SK-MEL-5 (cell line): ENCODE results near the gene GRM4. TPM values are rescaled to one million over a fixed set of nuclear protein-coding genes. Genes with fewer than 3 reads are reported as not detected.

Source experiments
- DNase-seq: peaks from one replicate; pipeline ENCODE4 v3.0.0-alpha.2; 2016; ENCODE audit warnings: low read depth, low spot score
- in situ Hi-C: cut with HindIII; loops from 2 replicates; pipeline ENCODE4 v1.10.0; 2016; ENCODE audit warnings: low sequenced_read_pairs, high pct_unique_total_duplicates, low pct_unique_long_range_greater_than_20kb
- total RNA-seq: library from RNA; depleted of rRNA; stranded (reverse); fragments of >200 nt; shearing (Covaris generic); gene quantifications from 2 replicates; pipeline ENCODE4 v1.2.3, GENCODE V29; 2014

The GRM4 gene
- total RNA-seq, 1 experiment from 2014 or later = not detected

GRCh38 chr6:34062156-34062555 is 83.7 kb downstream of the GRM4 start:
- in situ Hi-C loops = no loop called here
- no peak for DNase-seq

- DNase-seq = no peak
- in situ Hi-C loops = no loop called here
Measured at GRCh38 chr6:34061348-34061747, 84.5 kb downstream of the GRM4 start.

GRCh38 chr6:34059914-34060313 is 86.0 kb downstream of the GRM4 start:
- DNase-seq = no peak
- in situ Hi-C loops = no loop called here

GRCh38 chr6:34059136-34059731 is 86.7 kb downstream of the GRM4 start:
- DNase-seq = no peak
- in situ Hi-C loops = no loop called here

- no peak for DNase-seq
- in situ Hi-C loops = no loop called here
Measured at GRCh38 chr6:34057790-34058189, 88.1 kb downstream of the GRM4 start.

GRCh38 chr6:34057191-34057590 is 88.7 kb downstream of the GRM4 start:
- DNase-seq = no peak
- in situ Hi-C loops = no loop called here

- DNase-seq = peak; percentile 48
- in situ Hi-C loops = no loop called here
Measured at GRCh38 chr6:34056305-34057108, 89.4 kb downstream of the GRM4 start.

GRCh38 chr6:34055223-34055933 is 90.5 kb downstream of the GRM4 start:
- in situ Hi-C loops = no loop called here
- peak; percentile 70 for DNase-seq

GRCh38 chr6:34053721-34054120 is 92.2 kb downstream of the GRM4 start:
- no peak for DNase-seq
- in situ Hi-C loops = no loop called here

- in situ Hi-C loops = no loop called here
- no peak for DNase-seq
Measured at GRCh38 chr6:34052918-34053608, 92.8 kb downstream of the GRM4 start.

GRCh38 chr6:34052071-34052825 is 93.6 kb downstream of the GRM4 start:
- in situ Hi-C loops = no loop called here
- DNase-seq = no peak

- no peak for DNase-seq
Measured at GRCh38 chr6:34051331-34051919, 94.5 kb downstream of the GRM4 start.

GRCh38 chr6:34050691-34051090 is 95.2 kb downstream of the GRM4 start:
- DNase-seq = no peak
- in situ Hi-C loops = no loop called here

More at GRCh38 chr6:34051331-34051919, 94.5 kb downstream of the GRM4 start:
- in situ Hi-C loops = no loop called here

GRCh38 chr6:34049395-34050342 is 96.2 kb downstream of the GRM4 start:
- DNase-seq = no peak
- in situ Hi-C loops = no loop called here

GRCh38 chr6:34047913-34048867 is 97.7 kb downstream of the GRM4 start:
- in situ Hi-C loops = no loop called here
- DNase-seq = no peak
